ENCODE results near the gene FIZ1.

- no peak for TF ChIP-seq ZNF274 (IDR thresholded peaks at IDR 0.05; ENCODE audit: low read depth, low read length)
- TF ChIP-seq YY1 (IDR thresholded peaks at IDR 0.05; ENCODE audit: insufficient read depth, insufficient read length): no peak
These were observed 49.0 kb downstream of the FIZ1 start for GRCh38 chr19:55550321-55550650.

Measured in NT2/D1 (cell line).